ENCODE results near the gene FAM117A.
"Not testable (repeated sequence)": the region's sequence is repeated elsewhere in the genome, so short reads cannot be mapped to it uniquely, and the experiment has no call there.

FAM117A gene

GRCh38 chr17:49762151-49762941 is 1.6 kb downstream of the FAM117A start:
- TF ChIP-seq, protein P1, sequence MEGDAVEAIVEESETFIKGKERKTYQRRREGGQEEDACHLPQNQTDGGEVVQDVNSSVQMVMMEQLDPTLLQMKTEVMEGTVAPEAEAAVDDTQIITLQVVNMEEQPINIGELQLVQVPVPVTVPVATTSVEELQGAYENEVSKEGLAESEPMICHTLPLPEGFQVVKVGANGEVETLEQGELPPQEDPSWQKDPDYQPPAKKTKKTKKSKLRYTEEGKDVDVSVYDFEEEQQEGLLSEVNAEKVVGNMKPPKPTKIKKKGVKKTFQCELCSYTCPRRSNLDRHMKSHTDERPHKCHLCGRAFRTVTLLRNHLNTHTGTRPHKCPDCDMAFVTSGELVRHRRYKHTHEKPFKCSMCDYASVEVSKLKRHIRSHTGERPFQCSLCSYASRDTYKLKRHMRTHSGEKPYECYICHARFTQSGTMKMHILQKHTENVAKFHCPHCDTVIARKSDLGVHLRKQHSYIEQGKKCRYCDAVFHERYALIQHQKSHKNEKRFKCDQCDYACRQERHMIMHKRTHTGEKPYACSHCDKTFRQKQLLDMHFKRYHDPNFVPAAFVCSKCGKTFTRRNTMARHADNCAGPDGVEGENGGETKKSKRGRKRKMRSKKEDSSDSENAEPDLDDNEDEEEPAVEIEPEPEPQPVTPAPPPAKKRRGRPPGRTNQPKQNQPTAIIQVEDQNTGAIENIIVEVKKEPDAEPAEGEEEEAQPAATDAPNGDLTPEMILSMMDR (IDR thresholded peaks at IDR 0.05; ENCODE audit: low read length, missing control alignments): no peak

DNA sequence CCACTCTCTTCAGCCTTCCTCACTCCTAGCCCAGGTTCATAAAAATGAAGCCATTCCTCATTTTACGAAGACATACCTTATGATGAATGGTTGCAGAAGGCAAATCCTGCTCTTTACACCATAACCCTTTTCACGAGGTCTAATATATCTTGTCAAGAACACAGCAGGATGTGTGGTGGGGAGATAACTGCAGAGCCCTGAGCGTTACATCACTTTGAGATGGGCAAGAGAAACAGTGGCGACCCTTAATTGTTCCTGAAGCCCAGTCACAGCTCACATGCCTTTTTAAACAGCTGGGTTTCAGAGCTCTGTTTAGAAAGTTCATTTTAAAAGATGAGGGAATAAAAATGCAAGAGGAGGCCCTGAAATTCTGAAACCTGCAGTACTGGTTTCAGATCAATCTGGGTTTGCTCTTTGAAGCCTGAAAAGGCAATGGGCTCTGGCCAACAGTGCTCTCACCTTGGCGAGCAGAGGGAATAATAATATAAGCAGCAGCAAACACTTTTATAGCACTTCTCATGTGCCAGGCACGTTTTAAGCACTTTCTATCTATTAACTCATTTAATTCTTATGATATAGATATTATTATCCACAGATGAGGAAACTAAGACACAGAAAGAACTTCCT is 2.9 kb downstream of the FAM117A start:
- TF ChIP-seq, protein P1 (IDR thresholded peaks at IDR 0.05; ENCODE audit: low read length, missing control alignments): no peak

More at GRCh38 chr17:49762151-49762941, 1.6 kb downstream of the FAM117A start:
- no peak for DNase-seq (ENCODE audit: low read depth)
- H3K4me3 ChIP-seq (replicated peaks; ENCODE audit: low read depth, low read length): peak overlapping the region; percentile 72

DNA sequence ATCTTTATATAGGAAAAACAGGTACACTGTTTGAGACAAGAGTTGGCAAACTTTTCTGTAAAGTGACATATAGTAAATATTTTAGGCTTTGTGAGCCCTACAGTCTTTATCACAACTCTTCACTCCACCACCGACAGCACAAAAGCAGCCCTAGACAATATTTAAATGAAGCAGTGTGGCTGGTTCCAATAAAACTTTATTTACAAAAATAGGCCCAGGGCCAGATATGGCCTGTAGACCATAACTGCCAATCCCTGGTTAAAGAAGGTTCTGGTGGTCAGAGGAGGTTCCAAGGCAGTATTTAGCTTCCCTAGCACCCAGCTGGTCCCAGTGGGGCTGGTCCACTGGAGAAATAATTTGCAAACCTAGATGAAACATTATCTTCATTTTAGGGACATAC is 3.6 kb downstream of the FAM117A start:
- TF ChIP-seq, protein P1 (IDR thresholded peaks at IDR 0.05; ENCODE audit: low read length, missing control alignments): no peak
- DNase-seq (ENCODE audit: low read depth): no peak

More for the DNA sequence above, 2.9 kb downstream of the FAM117A start:
- DNase-seq (ENCODE audit: low read depth): no peak
- no peak overlapping the region for H3K4me3 ChIP-seq (replicated peaks; ENCODE audit: low read depth, low read length)

GRCh38 chr17:49759203-49759602 is 4.7 kb downstream of the FAM117A start:
- DNase-seq (ENCODE audit: low read depth): no peak
- TF ChIP-seq, protein P1 (IDR thresholded peaks at IDR 0.05; ENCODE audit: low read length, missing control alignments): no peak
- H3K4me3 ChIP-seq (replicated peaks; ENCODE audit: low read depth, low read length): no peak overlapping the region

More for the DNA sequence above, 3.6 kb downstream of the FAM117A start:
- H3K4me3 ChIP-seq (replicated peaks; ENCODE audit: low read depth, low read length): no peak overlapping the region

DNA sequence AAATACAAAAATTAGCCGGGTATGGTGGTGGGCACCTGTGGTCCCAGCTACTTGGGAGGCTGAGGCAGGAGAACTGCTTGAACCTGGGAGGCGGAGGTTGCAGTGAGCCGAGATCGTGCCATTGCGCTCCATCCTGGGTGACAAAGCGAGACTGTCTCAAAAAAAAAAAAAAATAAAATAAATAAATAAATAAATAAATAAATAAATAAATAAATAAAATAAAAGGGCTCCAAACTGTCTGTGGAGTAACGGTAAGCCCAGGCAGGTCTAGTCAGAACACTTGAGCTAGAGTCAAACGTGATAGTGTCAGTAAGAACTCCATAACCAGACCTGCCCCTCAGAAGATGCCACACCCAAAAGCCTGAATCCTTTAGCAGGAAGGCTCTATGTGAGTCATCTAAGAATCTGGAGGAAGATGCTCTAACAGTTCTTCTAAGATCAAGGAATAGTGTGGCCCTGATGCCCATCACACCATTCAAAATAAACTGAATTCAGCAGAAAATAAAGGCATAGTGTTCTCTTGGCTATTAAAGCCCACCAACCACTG is 5.4 kb downstream of the FAM117A start:
- DNase-seq (ENCODE audit: low read depth); H3K4me3 ChIP-seq (replicated peaks; ENCODE audit: low read depth, low read length): not testable (repeated sequence)

DNA sequence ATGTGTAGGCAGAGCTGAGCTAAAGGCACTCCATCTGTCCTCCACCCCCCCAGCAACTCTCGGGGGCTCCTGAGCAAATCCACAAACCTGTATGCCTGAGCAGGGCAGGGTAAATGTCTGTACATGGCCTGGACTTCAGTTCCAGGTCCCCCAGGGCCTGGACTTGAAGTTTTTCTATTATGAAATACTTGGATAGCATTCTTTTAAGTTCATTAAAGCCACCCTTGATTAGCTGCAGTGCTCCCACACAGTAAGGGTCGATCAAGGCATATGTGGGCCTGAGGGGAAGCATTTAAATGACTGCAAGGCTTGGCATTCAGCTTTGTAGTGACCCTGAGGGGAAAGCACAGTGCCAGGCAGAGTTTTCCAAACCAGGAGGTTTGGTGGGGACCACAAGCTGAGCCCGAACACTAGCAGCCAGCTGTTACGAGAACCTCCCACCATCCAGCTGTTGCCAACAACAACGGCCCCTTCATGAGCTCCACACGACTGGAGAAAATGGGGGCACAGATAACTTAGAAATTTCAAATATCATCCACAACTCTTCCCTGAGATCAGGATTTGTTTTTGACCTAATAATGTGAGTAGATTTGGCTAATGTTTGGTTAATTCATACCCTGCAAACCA is 6.7 kb downstream of the FAM117A start:
- no peak for DNase-seq (ENCODE audit: low read depth)
- H3K4me3 ChIP-seq (replicated peaks; ENCODE audit: low read depth, low read length): no peak overlapping the region
- TF ChIP-seq, protein P1 (IDR thresholded peaks at IDR 0.05; ENCODE audit: low read length, missing control alignments): no peak

All from fibroblast of pulmonary artery (primary cell).